GM19238 (cell line): ENCODE data around the gene CFAP46.
"Not testable (repeated sequence)": the region's sequence is repeated elsewhere in the genome, so short reads cannot be mapped to it uniquely, and the experiment has no call there.

Experiments used
- DNase-seq: peaks from one replicate; pipeline ENCODE4 v3.0.0; 2011; ENCODE audit warnings: low spot score; ENCODE audit not compliant: insufficient read length

Gene CFAP46

GRCh38 chr10:132929480-132929879, 12.9 kb downstream of the CFAP46 start:
- no peak for DNase-seq

DNA sequence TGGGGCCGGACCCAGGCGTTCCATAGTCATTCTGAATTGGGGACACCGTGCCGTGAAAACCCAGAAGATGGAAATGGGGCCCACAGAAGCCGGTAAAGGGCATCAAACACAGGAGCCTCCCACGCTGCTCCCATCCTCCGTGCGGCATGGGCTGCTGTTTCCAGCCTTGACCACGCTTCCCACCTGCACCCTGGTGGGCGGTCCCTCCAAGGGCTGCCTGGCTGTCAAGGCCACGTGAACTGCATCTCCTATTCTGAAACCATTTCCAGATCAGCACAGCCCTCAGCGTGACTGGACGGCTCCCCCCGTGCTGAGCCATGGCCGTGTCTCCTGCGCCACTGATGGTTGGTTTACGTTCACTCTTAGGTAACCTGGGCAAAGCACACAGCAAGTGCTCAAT, 14.1 kb downstream of the CFAP46 start:
- DNase-seq: no peak

GRCh38 chr10:132927824-132928223, 14.5 kb downstream of the CFAP46 start:
- DNase-seq: no peak

GRCh38 chr10:132926777-132927650, 15.4 kb downstream of the CFAP46 start:
- DNase-seq: no peak

DNA sequence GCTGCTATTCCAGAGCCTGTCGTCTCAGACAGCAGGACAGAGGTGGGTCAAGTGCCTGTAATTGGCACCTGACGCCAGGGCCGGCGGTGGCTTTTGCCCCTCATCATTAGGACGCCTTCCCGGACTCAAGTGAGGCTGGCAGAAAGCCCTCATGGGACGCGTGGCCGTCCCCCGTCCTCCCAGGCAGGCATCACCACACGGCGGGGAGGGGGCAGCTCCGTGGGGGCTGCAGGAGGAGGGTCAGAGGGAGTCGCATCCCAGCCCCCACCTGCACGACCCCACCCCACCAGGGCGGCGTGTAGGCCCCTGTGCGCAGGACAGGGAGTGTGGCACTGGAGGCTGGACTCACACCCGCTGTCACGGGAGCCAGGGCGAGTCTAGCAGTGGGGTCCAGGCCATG, 16.3 kb downstream of the CFAP46 start:
- no peak for DNase-seq

- no peak for DNase-seq
Measured at GRCh38 chr10:132925614-132926013, 16.8 kb downstream of the CFAP46 start.

DNA sequence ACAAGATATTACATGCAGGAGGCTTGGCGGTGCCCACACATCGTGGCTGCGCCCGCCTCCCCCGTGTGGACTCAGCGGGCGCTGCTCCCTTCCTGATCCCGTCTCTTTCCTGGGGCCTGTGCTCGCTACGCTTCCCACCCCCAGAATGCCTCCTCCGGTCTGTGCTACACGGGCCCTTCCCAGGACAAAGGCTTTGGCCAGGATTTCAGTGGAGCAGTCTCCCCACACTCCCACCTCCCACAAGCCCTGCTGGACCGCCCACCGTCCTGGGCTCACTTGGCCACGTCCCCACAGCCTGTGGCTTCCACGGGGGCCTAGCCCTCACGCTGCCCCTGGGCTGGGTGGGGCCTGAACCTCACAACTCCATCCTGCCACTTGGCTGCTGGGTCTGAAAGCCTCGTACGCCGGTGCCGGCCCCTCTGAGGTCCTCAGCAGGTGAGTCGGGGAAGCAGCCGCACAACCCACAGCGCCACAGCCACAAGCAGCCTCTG, 17.3 kb downstream of the CFAP46 start:
- no peak for DNase-seq

DNA sequence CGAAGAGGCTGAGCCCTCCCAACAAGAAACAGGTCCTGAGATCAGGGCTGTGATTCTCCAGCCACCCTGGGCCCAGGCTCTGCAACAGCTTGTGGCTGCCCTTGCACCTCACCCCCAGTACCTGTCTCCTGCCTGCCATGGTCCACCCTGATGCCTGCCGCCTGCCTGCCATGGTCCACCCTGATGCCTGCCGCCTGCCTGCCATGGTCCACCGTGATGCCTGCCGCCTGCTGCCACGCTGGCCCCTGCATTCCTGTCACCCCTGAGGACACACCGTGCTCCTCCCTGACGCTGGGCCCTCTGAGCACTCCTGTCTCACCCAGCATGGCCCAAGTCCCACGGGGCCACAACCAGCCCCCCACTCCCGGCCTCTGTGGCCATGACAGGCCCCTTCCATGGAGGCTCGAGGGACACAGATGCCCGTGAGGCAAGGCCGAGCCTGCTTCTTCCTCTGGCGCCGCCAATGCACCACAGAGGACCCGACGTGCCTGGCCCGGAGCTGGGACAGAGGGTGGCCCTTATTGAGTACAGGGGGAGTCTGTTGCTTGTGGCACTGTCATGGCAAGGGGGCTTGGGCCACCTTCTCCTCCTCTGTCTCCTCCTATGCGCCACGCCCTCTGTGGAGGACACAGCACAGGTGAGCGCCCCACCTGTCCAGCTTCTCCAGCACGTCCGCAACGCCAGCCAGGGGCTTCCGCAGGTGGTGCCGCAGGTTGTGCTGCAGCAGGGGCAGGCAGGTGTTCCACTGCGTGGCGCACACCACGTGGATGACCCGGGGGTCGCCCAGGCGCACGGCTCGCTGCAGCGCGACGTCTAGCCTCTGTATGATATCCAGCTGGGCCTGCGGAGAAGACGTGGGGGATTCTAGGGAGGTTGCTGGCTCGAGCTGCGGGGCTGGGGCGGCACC, 18.1 kb downstream of the CFAP46 start:
- no peak for DNase-seq

DNA sequence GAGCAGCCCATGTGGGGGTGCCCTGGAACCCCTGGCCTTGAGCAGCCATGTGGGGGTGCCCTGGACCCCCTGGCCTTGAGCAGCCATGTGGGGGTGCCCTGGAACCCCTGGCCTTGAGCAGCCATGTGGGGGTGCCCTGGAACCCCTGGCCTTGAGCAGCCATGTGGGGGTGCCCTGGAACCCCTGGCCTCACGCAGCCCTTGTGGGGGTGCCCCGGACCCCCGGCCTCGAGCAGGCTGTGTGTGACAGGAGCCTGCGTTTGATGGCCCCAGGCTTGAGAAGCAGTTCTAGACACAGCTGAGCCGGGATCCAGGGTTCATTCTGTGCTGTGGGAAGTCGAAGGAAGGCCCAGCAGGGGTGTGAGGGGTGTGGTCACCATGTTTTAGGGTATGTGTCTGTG, 19.0 kb downstream of the CFAP46 start:
- not testable (repeated sequence) for DNase-seq

- DNase-seq: no peak
Measured at GRCh38 chr10:132922872-132923271, 19.5 kb downstream of the CFAP46 start.

- no peak for DNase-seq
Measured at GRCh38 chr10:132921818-132922807, 20.3 kb downstream of the CFAP46 start.

GRCh38 chr10:132921086-132921485, 21.3 kb downstream of the CFAP46 start:
- DNase-seq: no peak

DNA sequence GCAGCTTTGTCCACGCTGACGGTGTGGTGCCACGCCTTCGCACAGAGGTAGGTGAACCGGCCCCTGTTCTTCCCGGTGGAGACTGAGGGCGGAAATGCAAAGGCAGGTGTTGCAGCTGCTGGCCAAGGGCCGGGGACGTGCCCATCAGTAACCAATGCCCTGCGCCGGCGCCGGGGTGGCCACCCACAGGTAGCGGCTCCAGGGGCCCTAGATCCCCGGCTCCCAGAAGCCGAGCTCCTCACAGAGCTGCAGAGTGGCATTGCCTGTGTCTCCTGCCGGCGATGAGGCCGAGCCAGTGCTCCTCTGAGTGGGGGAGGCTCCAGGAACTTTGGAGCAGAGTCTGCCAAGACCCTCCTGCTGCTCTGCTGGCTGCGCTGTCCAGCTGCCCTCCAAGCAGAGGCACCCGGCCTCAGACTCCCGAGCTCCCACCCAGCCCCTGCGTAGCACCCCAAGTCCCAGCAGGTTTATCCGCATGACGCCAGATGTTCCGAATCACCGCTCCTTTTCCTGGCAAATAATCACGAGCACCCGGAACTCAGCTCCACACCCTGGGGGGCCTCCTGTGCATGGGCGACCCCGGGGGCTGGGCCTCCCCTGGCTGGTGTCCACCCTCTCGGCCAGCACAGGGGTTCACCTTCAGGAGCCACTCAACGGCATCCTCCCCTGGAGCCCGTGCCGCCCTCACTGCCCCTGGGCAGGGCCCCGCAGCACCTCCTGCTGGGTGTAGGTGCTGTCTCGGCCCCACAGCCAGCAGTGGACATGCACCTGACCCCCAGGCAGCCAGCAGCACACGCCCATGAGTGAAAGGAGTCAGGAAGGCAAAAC, 22.1 kb downstream of the CFAP46 start:
- no peak for DNase-seq

DNA sequence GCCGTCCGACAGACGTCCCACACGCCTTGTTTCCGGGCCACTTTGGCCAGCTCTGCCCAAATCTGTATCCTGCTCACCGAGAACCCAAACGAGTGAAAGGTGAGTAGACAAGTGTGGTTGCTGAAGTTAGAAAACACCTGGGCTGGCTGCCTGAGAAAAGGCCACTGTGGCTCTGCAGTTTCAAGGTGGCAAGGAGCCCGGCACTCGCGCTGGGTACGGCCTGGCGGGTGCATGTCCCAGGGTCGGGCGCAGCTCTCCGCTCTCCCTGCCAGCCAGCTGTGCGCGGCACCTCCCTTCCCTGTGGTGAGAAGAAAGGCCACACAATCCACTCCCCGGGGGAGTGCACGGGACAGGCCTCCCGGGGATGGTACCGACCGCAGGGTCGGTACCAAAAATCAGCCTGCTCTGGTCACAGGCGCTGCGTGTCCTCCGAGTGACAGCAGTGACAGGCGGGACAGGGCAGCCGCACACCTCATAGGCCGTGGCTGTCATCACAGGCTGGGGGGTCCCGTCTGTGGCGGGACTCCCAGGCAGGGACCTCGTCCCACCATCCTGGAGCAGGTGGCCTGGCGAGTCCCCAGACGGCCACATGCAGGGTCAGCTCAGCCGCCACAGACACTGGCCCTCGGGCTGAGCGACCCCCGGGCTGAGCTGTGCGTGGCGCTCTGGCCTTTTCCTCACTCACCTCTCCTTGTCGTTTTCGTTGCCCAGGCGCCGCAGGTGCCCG, 22.8 kb downstream of the CFAP46 start:
- DNase-seq: no peak

GRCh38 chr10:132918617-132919373, 23.6 kb downstream of the CFAP46 start:
- no peak for DNase-seq

- DNase-seq: no peak
Measured at GRCh38 chr10:132918264-132918616, 24.1 kb downstream of the CFAP46 start.

- no peak for DNase-seq
Measured at GRCh38 chr10:132916956-132917666, 25.3 kb downstream of the CFAP46 start.

DNA sequence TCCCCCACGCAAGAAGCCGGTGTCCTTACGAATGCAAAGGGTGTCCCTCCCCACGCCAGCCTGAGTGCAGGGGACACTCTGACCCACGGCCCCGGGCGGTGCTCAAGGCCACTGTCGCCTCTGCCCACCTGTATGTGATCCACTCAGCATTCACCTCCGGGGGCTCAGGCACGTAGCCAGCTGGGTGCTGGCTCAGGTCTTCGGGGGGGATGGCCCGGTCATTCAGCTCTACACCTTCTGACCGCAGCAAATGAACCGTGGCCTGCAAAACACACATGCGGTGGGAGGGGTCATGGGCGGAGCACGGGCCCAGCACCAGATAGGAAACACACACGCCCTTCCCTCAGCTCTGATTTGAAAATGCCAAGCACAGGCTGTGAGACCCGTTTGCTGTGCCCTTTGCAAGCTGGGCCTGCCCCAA, 25.9 kb downstream of the CFAP46 start:
- DNase-seq: no peak
